Neural cell (in vitro differentiated cells): Measurements from ENCODE around the gene UBTF. TPM values are rescaled to one million over a fixed set of nuclear protein-coding genes. Genes with fewer than 3 reads are reported as not detected.

Experiments used
- H2AFZ ChIP-seq: fragments of 200-600, 300-800 bp; sonication (generic), shearing (Covaris generic); 2 replicates; pipeline ENCODE4 v1.6.0; 2014; ENCODE audit warnings: low read depth, mild to moderate bottlenecking, antibody characterized with exemption, low read length, moderate library complexity
- H3F3A ChIP-seq: fragments of 200-600 bp; shearing (Covaris generic); 2 replicates; pipeline ENCODE4 v1.6.1; 2016; ENCODE audit warnings: mild to moderate bottlenecking, moderate library complexity, mixed read lengths, antibody characterized with exemption, low read length; ENCODE audit not compliant: insufficient read depth, poor library complexity, severe bottlenecking
- H3K27ac ChIP-seq: fragments of 200-600, 300-800 bp; sonication (generic), shearing (Covaris generic); 2 replicates; pipeline ENCODE4 v1.5.1; 2014; ENCODE audit warnings: mild to moderate bottlenecking, low read length, moderate library complexity
- H3K27me3 ChIP-seq: fragments of 300-800, 200-600 bp; sonication (generic), shearing (Covaris generic); 2 replicates; pipeline ENCODE4 v1.6.0; 2014; ENCODE audit warnings: mild to moderate bottlenecking, low read depth, low read length, moderate library complexity; ENCODE audit not compliant: insufficient read depth
- H3K36me3 ChIP-seq: fragments of 300-800, 200-600 bp; sonication (generic), shearing (Covaris generic); 2 replicates; pipeline ENCODE4 v1.5.1; 2014; ENCODE audit warnings: mild to moderate bottlenecking, antibody characterized with exemption, low read length, moderate library complexity; ENCODE audit not compliant: insufficient read depth
- H3K4me2 ChIP-seq: fragments of 300-800, 200-600 bp; sonication (generic), shearing (Covaris generic); 2 replicates; pipeline ENCODE4 v1.6.0; 2014; ENCODE audit warnings: mild to moderate bottlenecking, low read length
- H3K4me3 ChIP-seq: fragments of 300-800, 200-600 bp; sonication (generic), shearing (Covaris generic); 2 replicates; pipeline ENCODE4 v1.5.1; 2014; ENCODE audit warnings: mild to moderate bottlenecking, low read length, moderate library complexity
- H3K79me2 ChIP-seq: fragments of 200-600 bp; shearing (Covaris generic); replicated peaks from 2 replicates; pipeline ENCODE4 v1.6.0; 2014; ENCODE audit warnings: mild to moderate bottlenecking, low read length, moderate library complexity; ENCODE audit not compliant: insufficient read depth
- H3K9ac ChIP-seq: fragments of 300-800, 200-600 bp; sonication (generic), shearing (Covaris generic); 2 replicates; pipeline ENCODE4 v1.6.1; 2016; ENCODE audit warnings: mild to moderate bottlenecking, low read length, mixed read lengths
- H3K9me2 ChIP-seq: fragments of 200-600 bp; shearing (Covaris generic); 2 replicates; pipeline ENCODE4 v1.6.1; 2016; ENCODE audit warnings: mild to moderate bottlenecking, low read length, mixed read lengths; ENCODE audit not compliant: insufficient read depth
- H3K9me3 ChIP-seq: fragments of 200-600, 300-800 bp; sonication (generic), shearing (Covaris generic); 2 replicates; pipeline ENCODE4 v1.6.1; 2016; ENCODE audit warnings: mild to moderate bottlenecking, mixed run types, low read length, moderate library complexity, mixed read lengths
- H4K20me1 ChIP-seq: fragments of 200-600 bp; shearing (Covaris generic); 2 replicates; pipeline ENCODE4 v1.6.1; 2016; ENCODE audit warnings: mild to moderate bottlenecking, mixed run types; ENCODE audit not compliant: insufficient read depth
- EP300 ChIP-seq: fragments of 450-650 bp; conservative IDR thresholded peaks from 2 replicates; pipeline ENCODE4 v1.6.1; 2014; ENCODE audit warnings: antibody characterized with exemption, mild to moderate bottlenecking, moderate library complexity; ENCODE audit not compliant: poor library complexity, severe bottlenecking
- EZH2 ChIP-seq: fragments of 200-600, 300-800 bp; shearing (Covaris generic), sonication (generic); IDR thresholded peaks from 2 replicates; pipeline ENCODE4 v1.6.1; 2014; ENCODE audit warnings: antibody characterized with exemption, low read length, borderline replicate concordance, mild to moderate bottlenecking; ENCODE audit not compliant: insufficient read depth, poor library complexity, severe bottlenecking
- MXI1 ChIP-seq: fragments of 450-650 bp; conservative IDR thresholded peaks from 2 replicates; pipeline ENCODE4 v1.6.1; 2014; ENCODE audit warnings: antibody characterized with exemption, mild to moderate bottlenecking; ENCODE audit not compliant: poor library complexity, severe bottlenecking
- POLR2AphosphoS5 ChIP-seq: IDR thresholded peaks from 2 replicates; pipeline ENCODE4 v1.6.1; 2012
- RAD21 ChIP-seq: fragments of 450-650 bp; conservative IDR thresholded peaks from 2 replicates; pipeline ENCODE4 v1.6.1; 2014; ENCODE audit warnings: antibody characterized with exemption, mild to moderate bottlenecking, moderate library complexity
- SMC3 ChIP-seq: fragments of 450-650 bp; conservative IDR thresholded peaks from 2 replicates; pipeline ENCODE4 v1.6.1; 2014; ENCODE audit warnings: antibody characterized with exemption, mild to moderate bottlenecking, moderate library complexity; ENCODE audit not compliant: poor library complexity
- TAF1 ChIP-seq: IDR thresholded peaks from 2 replicates; pipeline ENCODE4 v1.6.1; 2012; ENCODE audit warnings: low read depth
- polyA plus RNA-seq: library from polyadenylated mRNA; depleted of rRNA; stranded (reverse); fragments of >200 nt; gene quantifications from 2 replicates; pipeline ENCODE4 v1.2.3, GENCODE V29; 2014
- TF ChIP-seq, protein P1 (sequence below): IDR thresholded peaks from 2 replicates; pipeline ENCODE4 v1.6.1; 2012; ENCODE audit warnings: borderline replicate concordance
- TF ChIP-seq, protein P2 (sequence below): fragments of 450-650 bp; IDR thresholded peaks from 2 replicates; pipeline ENCODE4 v1.5.1; 2014; ENCODE audit warnings: antibody characterized with exemption, mild to moderate bottlenecking, moderate library complexity; ENCODE audit not compliant: poor library complexity, severe bottlenecking

UBTF gene
- polyA plus RNA-seq, 1 donor from 2014 or later: 73.8 TPM

GRCh38 chr17:44170135-44170498 lies 49.4 kb downstream of the UBTF start:
- H3K4me2 ChIP-seq: no peak overlapping the region
- H3K9me3 ChIP-seq: no peaks in the 10 kb centered on the region
- peak overlapping the region; percentile 2 for H3K9ac ChIP-seq
- no peaks in the 10 kb centered on the region for H3K9me2 ChIP-seq
- TF ChIP-seq MXI1 (no peak), POLR2AphosphoS5 (no peak), EP300 (no peak), SMC3 (no peak), TAF1 (no peak), EZH2 (no peak)
- TF ChIP-seq, protein P1, sequence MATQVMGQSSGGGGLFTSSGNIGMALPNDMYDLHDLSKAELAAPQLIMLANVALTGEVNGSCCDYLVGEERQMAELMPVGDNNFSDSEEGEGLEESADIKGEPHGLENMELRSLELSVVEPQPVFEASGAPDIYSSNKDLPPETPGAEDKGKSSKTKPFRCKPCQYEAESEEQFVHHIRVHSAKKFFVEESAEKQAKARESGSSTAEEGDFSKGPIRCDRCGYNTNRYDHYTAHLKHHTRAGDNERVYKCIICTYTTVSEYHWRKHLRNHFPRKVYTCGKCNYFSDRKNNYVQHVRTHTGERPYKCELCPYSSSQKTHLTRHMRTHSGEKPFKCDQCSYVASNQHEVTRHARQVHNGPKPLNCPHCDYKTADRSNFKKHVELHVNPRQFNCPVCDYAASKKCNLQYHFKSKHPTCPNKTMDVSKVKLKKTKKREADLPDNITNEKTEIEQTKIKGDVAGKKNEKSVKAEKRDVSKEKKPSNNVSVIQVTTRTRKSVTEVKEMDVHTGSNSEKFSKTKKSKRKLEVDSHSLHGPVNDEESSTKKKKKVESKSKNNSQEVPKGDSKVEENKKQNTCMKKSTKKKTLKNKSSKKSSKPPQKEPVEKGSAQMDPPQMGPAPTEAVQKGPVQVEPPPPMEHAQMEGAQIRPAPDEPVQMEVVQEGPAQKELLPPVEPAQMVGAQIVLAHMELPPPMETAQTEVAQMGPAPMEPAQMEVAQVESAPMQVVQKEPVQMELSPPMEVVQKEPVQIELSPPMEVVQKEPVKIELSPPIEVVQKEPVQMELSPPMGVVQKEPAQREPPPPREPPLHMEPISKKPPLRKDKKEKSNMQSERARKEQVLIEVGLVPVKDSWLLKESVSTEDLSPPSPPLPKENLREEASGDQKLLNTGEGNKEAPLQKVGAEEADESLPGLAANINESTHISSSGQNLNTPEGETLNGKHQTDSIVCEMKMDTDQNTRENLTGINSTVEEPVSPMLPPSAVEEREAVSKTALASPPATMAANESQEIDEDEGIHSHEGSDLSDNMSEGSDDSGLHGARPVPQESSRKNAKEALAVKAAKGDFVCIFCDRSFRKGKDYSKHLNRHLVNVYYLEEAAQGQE: no peak
- TF ChIP-seq, protein P2, sequence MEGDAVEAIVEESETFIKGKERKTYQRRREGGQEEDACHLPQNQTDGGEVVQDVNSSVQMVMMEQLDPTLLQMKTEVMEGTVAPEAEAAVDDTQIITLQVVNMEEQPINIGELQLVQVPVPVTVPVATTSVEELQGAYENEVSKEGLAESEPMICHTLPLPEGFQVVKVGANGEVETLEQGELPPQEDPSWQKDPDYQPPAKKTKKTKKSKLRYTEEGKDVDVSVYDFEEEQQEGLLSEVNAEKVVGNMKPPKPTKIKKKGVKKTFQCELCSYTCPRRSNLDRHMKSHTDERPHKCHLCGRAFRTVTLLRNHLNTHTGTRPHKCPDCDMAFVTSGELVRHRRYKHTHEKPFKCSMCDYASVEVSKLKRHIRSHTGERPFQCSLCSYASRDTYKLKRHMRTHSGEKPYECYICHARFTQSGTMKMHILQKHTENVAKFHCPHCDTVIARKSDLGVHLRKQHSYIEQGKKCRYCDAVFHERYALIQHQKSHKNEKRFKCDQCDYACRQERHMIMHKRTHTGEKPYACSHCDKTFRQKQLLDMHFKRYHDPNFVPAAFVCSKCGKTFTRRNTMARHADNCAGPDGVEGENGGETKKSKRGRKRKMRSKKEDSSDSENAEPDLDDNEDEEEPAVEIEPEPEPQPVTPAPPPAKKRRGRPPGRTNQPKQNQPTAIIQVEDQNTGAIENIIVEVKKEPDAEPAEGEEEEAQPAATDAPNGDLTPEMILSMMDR: no peak
- no peaks in the 10 kb centered on the region for H4K20me1 ChIP-seq
- no peaks in the 10 kb centered on the region for H3K36me3 ChIP-seq
- no peak overlapping the region for H3K4me3 ChIP-seq
- no peaks in the 10 kb centered on the region for H3K79me2 ChIP-seq
- H3F3A ChIP-seq: no peaks in the 10 kb centered on the region
- H2AFZ ChIP-seq: no peak overlapping the region
- no peak overlapping the region for H3K27ac ChIP-seq
- no peaks in the 10 kb centered on the region for H3K27me3 ChIP-seq

GRCh38 chr17:44167181-44167861 lies 52.2 kb downstream of the UBTF start:
- no peaks in the 10 kb centered on the region for H3K27me3 ChIP-seq
- no peaks in the 10 kb centered on the region for H4K20me1 ChIP-seq
- H3K4me2 ChIP-seq: no peak overlapping the region
- no peaks in the 10 kb centered on the region for H3K79me2 ChIP-seq
- no peaks in the 10 kb centered on the region for H3K36me3 ChIP-seq
- H3K9ac ChIP-seq: no peak overlapping the region
- no peaks in the 10 kb centered on the region for H3F3A ChIP-seq
- TF ChIP-seq SMC3 (no peak), MXI1 (no peak), POLR2AphosphoS5 (no peak), RAD21 (no peak), TAF1 (no peak), EZH2 (no peak)
- TF ChIP-seq, protein P1: no peak
- TF ChIP-seq, protein P2: no peak
- H3K27ac ChIP-seq: no peak overlapping the region
- no peak overlapping the region for H2AFZ ChIP-seq
- no peaks in the 10 kb centered on the region for H3K9me3 ChIP-seq
- no peaks in the 10 kb centered on the region for H3K9me2 ChIP-seq
- no peak overlapping the region for H3K4me3 ChIP-seq
